B cell (primary cell): ENCODE results near the gene SYCP2. TPM values are rescaled to one million over a fixed set of nuclear protein-coding genes. Genes with fewer than 3 reads are reported as not detected.

Source experiments
- ATAC-seq: fragments of 200-7000 bp; cut with Tn5 transposase; one replicate; pipeline ENCODE4 v1.10.0; 2021; ENCODE audit warnings: low read depth, mild to moderate bottlenecking, moderate number of reproducible peaks, moderate library complexity
- CTCF ChIA-PET: fragments of 350-600 bp; sonication (Branson Sonifier 250); formaldehyde crosslinking; loops from one replicate; lab custom pipeline; 2021; ENCODE audit warnings: antibody characterized with exemption, inconsistent platforms; lab: Charles Lee
- POLR2A ChIA-PET: fragments of 350-600 bp; sonication (Branson Sonifier 250); formaldehyde crosslinking; loops from one replicate; lab custom pipeline; 2021; ENCODE audit warnings: antibody characterized with exemption; lab: Charles Lee
- DNase-seq: peaks from one replicate; pipeline ENCODE4 v3.0.0; 2013
- H2AFZ ChIP-seq: 2 replicates; pipeline ENCODE4 v1.6.1; 2012; ENCODE audit warnings: mild to moderate bottlenecking, low read depth, low read length; ENCODE audit not compliant: insufficient read depth, poor library complexity, severe bottlenecking
- H3K27ac ChIP-seq, 2 donors: 1 replicate in 1 of 2; 2 replicates in 1 of 2; pipeline ENCODE4 v1.5.1; 2012 to 2013; ENCODE audit warnings: low read length in 2 of 2, mild to moderate bottlenecking in 2 of 2, moderate library complexity in 1 of 2
- H3K27me3 ChIP-seq, 4 experiments: fragments of 200-600 bp in 1 of 4; sonication (generic) in 1 of 4; replicated peaks in 1 of 4; 1 replicate in 2 of 4; 2 replicates in 2 of 4; pipeline versions ENCODE4 v1.6.1 to v1.7.0; 2013 to 2016; ENCODE audit warnings: low read length in 3 of 4, mild to moderate bottlenecking in 2 of 4, mixed read lengths in 1 of 4, moderate library complexity in 1 of 4; ENCODE audit not compliant: insufficient read depth in 4 of 4, control insufficient read depth in 3 of 4; ENCODE audit errors: control extremely low read depth in 1 of 4
- H3K36me3 ChIP-seq, 2 experiments: replicated peaks in 1 of 2; 1 replicate in 1 of 2; 2 replicates in 1 of 2; pipeline versions ENCODE4 v1.6.1 to v1.7.1; 2013; ENCODE audit warnings: low read length in 1 of 2; ENCODE audit not compliant: insufficient read depth in 2 of 2, control insufficient read depth in 1 of 2; ENCODE audit errors: control extremely low read depth in 1 of 2, extremely low read depth in 1 of 2
- H3K4me1 ChIP-seq, 2 donors: fragments of 200-600 bp in 1 of 2; sonication (generic) in 1 of 2; 1 replicate in 1 of 2; 2 replicates in 1 of 2; pipeline versions ENCODE4 v1.5.1 to v1.6.1; 2013 to 2017; ENCODE audit warnings: low read length in 2 of 2; ENCODE audit not compliant: control insufficient read depth in 2 of 2, insufficient read depth in 2 of 2
- H3K4me2 ChIP-seq: replicated peaks from 2 replicates; pipeline ENCODE3; 2012; ENCODE audit warnings: mild to moderate bottlenecking, low read depth, low read length; ENCODE audit not compliant: poor library complexity, severe bottlenecking
- H3K4me3 ChIP-seq, 5 experiments: fragments of 200-600 bp in 1 of 5; sonication (generic) in 1 of 5; 1 replicate in 3 of 5; 2 replicates in 2 of 5; pipeline versions ENCODE4 v1.5.1 to v1.7.0; 2011 to 2016; ENCODE audit warnings: low read length in 4 of 5, mild to moderate bottlenecking in 4 of 5, low read depth in 2 of 5, control low read depth in 1 of 5, moderate library complexity in 1 of 5; ENCODE audit not compliant: insufficient read depth in 1 of 5; ENCODE audit errors: control extremely low read depth in 1 of 5, extremely low read depth in 1 of 5
- H3K79me2 ChIP-seq: fragments of 200-600 bp; sonication (generic); one replicate; pipeline ENCODE4 v1.6.0; 2016; ENCODE audit warnings: low read length; ENCODE audit not compliant: control insufficient read depth, insufficient read depth
- H3K9ac ChIP-seq: fragments of 200-600 bp; sonication (generic); 2 replicates; pipeline ENCODE4 v1.6.1; 2017; ENCODE audit warnings: mild to moderate bottlenecking, low read length, moderate library complexity
- H3K9me3 ChIP-seq, 3 donors: one replicate each; pipeline versions ENCODE4 v1.6.1 to v1.7.1; 2013; ENCODE audit warnings: low read length in 2 of 3; ENCODE audit not compliant: control insufficient read depth in 2 of 3, insufficient read depth in 1 of 3; ENCODE audit errors: control extremely low read depth in 1 of 3
- H4K20me1 ChIP-seq: 2 replicates; pipeline ENCODE4 v1.6.0; 2012; ENCODE audit warnings: mild to moderate bottlenecking, low read length; ENCODE audit not compliant: insufficient read depth, control insufficient read depth, poor library complexity, severe bottlenecking
- H3K27ac Mint-ChIP-seq: one replicate; pipeline ENCODE4 v1.8.0; 2021; ENCODE audit warnings: mixed read lengths
- H3K27me3 Mint-ChIP-seq: one replicate; pipeline ENCODE4 v1.8.0; 2021; ENCODE audit warnings: mixed read lengths
- H3K4me1 Mint-ChIP-seq: one replicate; pipeline ENCODE4 v1.8.0; 2021; ENCODE audit warnings: mixed read lengths
- H3K4me3 Mint-ChIP-seq: one replicate; pipeline ENCODE4 v1.8.0; 2021; ENCODE audit warnings: mixed read lengths
- H3K9me3 Mint-ChIP-seq: one replicate; pipeline ENCODE4 v1.8.0; 2022; ENCODE audit warnings: mixed read lengths; ENCODE audit not compliant: insufficient read depth
- EZH2 ChIP-seq: IDR thresholded peaks from 2 replicates; pipeline ENCODE4 v1.6.1; 2012; ENCODE audit warnings: borderline replicate concordance, low read depth, mild to moderate bottlenecking, moderate library complexity, low read length; ENCODE audit not compliant: insufficient read depth, poor library complexity, severe bottlenecking
- WGBS: methylation state at CpG from one replicate; pipeline ENCODE4 v1.1.5; 2013; ENCODE audit warnings: missing lambda C conversion rate; ENCODE audit not compliant: insufficient coverage; 5-methylcytosine and 5-hydroxymethylcytosine counted together
- intact Hi-C: fragments of 100-400 bp; cut with micrococcal nuclease; formaldehyde crosslinking; loops from one replicate; pipeline ENCODE4 v1.10.0; 2022
- polyA plus RNA-seq: library from polyadenylated mRNA; depleted of rRNA; stranded (reverse); fragments of >200 nt; gene quantifications from 2 replicates; pipeline ENCODE4 v1.2.3, GENCODE V29; 2012
- total RNA-seq, 2 donors: library from RNA; stranded (reverse); fragments of 120-200 nt in 1 of 2; gene quantifications; 1 replicate in 1 of 2; 2 replicates in 1 of 2; pipeline versions ENCODE4 v1.2.3 to v1.2.4, GENCODE V29; 2013 to 2022
- TF ChIP-seq, protein P1 (sequence below): fragments of 200-600 bp; IDR thresholded peaks from one replicate; pipeline ENCODE4 v1.8.0; 2022; ENCODE audit warnings: antibody characterized with exemption, mild to moderate bottlenecking

The SYCP2 gene
- total and polyA plus RNA-seq, 2 donors (not counting 1 experiment from before 2014, with no cell fraction given) = 0.98 to 4.5 TPM

DNA sequence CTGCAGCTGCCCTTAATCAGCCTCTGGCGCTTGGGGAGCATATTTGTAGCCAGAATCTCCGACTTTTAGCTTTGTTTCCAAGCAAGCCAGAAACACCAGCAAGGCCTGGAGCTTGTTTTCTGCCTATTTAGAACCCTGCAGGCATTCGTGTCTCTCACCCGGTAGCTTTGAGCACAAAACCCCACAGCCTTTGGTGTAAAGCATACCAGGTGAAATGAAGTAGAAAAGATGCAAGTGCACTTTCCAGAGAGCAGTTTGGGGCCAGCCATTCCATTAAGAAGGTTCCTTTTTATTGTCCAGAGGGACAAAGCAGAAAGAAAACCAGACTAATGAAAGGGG lies 7.5 kb upstream of the SYCP2 start:
- CTCF ChIA-PET = interaction anchor here (1.6 to 4.3 kb wide), 2 partner anchors 9 to 15 kb away, joined by 7 to 45 read pairs; no protein-coding TSS in a partner anchor
- Mint-ChIP-seq H3K27me3 (no peaks in the 10 kb centered on the region), H3K9me3 (no peaks in the 10 kb centered on the region), H3K4me3 (peak overlapping the region; percentile 97), H3K4me1 (peaks cover 35% of the 10 kb centered on the region), H3K27ac (peak overlapping the region; percentile 95)
- H3K79me2 ChIP-seq = peaks cover 22% of the 10 kb centered on the region
- H3K4me2 ChIP-seq = peak overlapping the region; percentile 78
- no peak for DNase-seq
- H3K4me1 ChIP-seq = peaks cover 20 to 21% of the 10 kb centered on the region in 2 donors
- POLR2A ChIA-PET = no interaction called here
- H4K20me1 ChIP-seq = no peaks in the 10 kb centered on the region
- ATAC-seq = no peak
- peak overlapping the region; percentile 72 to 87 for H3K27ac ChIP-seq
- H3K4me3 ChIP-seq = peak overlapping the region; percentile 73 to 96 (median 82)
- H3K27me3 ChIP-seq = no peaks in the 10 kb centered on the region
- peak overlapping the region; percentile 93 for H2AFZ ChIP-seq
- peaks cover 5 to 28% of the 10 kb centered on the region in 2 experiments for H3K36me3 ChIP-seq
- WGBS = 0% methylated on average over 3 of the region's 4 CpGs
- peak overlapping the region; percentile 81 for H3K9ac ChIP-seq
- intact Hi-C loops = loop anchor here (1.0 to 5.0 kb wide), 2 partner anchors 8 to 1289 kb away; partner anchors contain the start of gene STX16
- peaks cover 0 to 10% (median 0%) of the 10 kb centered on the region in 3 donors for H3K9me3 ChIP-seq
- TF ChIP-seq, protein P1, sequence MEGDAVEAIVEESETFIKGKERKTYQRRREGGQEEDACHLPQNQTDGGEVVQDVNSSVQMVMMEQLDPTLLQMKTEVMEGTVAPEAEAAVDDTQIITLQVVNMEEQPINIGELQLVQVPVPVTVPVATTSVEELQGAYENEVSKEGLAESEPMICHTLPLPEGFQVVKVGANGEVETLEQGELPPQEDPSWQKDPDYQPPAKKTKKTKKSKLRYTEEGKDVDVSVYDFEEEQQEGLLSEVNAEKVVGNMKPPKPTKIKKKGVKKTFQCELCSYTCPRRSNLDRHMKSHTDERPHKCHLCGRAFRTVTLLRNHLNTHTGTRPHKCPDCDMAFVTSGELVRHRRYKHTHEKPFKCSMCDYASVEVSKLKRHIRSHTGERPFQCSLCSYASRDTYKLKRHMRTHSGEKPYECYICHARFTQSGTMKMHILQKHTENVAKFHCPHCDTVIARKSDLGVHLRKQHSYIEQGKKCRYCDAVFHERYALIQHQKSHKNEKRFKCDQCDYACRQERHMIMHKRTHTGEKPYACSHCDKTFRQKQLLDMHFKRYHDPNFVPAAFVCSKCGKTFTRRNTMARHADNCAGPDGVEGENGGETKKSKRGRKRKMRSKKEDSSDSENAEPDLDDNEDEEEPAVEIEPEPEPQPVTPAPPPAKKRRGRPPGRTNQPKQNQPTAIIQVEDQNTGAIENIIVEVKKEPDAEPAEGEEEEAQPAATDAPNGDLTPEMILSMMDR = no peak
- TF ChIP-seq EZH2 = no peak

DNA sequence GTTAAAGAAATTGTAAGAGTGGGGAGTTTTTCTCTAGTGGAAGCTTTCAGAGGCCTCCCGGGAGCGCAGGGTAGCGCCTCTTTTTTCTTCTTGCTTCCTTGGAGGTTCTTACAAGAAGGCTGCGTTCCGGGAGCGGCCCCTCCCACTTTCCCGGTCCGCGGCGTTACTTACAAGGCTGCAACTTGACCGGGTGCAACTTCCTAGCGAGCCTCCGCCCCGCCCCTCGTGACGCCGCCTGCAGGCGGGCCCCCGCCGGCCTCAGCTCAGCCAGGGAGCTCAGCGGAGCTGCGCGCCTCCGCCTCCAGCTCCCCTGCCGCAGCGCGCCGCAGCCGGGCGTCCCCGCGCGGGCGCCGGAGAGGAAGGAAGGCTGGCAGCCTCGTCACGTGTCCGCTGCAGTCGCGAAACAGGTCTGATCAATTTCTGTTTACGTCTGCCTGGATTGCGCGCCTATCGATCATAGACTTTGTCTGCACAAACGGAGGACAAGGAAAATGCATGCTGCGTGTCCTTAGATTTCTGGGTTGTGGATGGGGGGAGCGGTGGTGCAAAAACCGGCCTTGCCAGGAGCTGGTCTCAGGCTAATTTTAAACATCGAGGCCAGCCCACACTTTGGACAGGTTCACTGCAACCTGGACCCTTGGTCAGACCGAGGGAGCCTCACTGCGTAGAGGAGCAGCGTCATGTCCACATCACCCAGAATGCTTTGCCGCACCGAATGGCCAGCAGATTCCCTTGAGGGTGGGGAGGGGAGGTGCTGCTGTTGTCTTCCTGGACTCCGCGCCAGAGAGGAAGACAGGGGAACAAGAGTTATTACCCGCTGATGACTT lies 6.9 kb upstream of the SYCP2 start, which contains the start of the genes FAM217B and PPP1R3D:
TSS of gene FAM217B (plus strand) at position 261 of the 827 bp plus-strand sequence. CDS start 3,555 bp downstream, outside the sequence.
TSS of gene PPP1R3D (minus strand) at position 177 of the 827 bp plus-strand sequence. CDS start 374 bp downstream, outside the sequence.
- peak; percentile 95 for ATAC-seq
- Mint-ChIP-seq H3K27ac (peak within 1 kb of the TSS; percentile 95), H3K9me3 (no peaks in the 10 kb centered on the region), H3K4me1 (peaks cover 37% of the 10 kb centered on the region), H3K27me3 (no peaks in the 10 kb centered on the region), H3K4me3 (peak within 1 kb of the TSS; percentile 97)
- peak; percentile 91 for DNase-seq
- Histone ChIP-seq H3K4me1 (peaks cover 20 to 21% of the 10 kb centered on the region in 2 donors), H3K36me3 (peaks cover 2 to 26% of the 10 kb centered on the region in 2 experiments), H4K20me1 (no peaks in the 10 kb centered on the region), H2AFZ (peak within 1 kb of the TSS; percentile 93), H3K27me3 (no peaks in the 10 kb centered on the region), H3K79me2 (peaks cover 22% of the 10 kb centered on the region), H3K4me2 (peak within 1 kb of the TSS; percentile 78), H3K9me3 (peaks cover 0 to 10% (median 0%) of the 10 kb centered on the region in 3 donors), H3K9ac (peak within 1 kb of the TSS; percentile 81), H3K4me3 (peak within 1 kb of the TSS; percentile 79 to 96 (median 84)), H3K27ac (peak within 1 kb of the TSS; percentile 72 to 87)
- intact Hi-C loops = loop anchor here (1.0 to 5.0 kb wide), 2 partner anchors 9 to 1288 kb away; partner anchors contain the start of gene STX16
- TF ChIP-seq, protein P1 = no peak
- TF ChIP-seq EZH2 = no peak
- ChIA-PET CTCF (interaction anchor here (1.3 to 4.3 kb wide), 3 partner anchors 9 to 15 kb away, joined by 4 to 45 read pairs (median 7); no protein-coding TSS in a partner anchor), POLR2A (no interaction called here)
- under 1% methylated on average over 57 of the region's 57 CpGs for whole genome bisulfite sequencing
